Gastrocnemius medialis (tissue), 4 donors: Measurements from ENCODE around the gene KCTD14. TPM values are rescaled to one million over a fixed set of nuclear protein-coding genes. Genes with fewer than 3 reads are reported as not detected.

Experiments used
- ATAC-seq, 2 donors: fragments of 150-250 bp; one replicate each; pipeline ENCODE4 v1.9.1; 2016
- DNase-seq, 2 donors: peaks; one replicate each; pipeline ENCODE4 v3.0.0-alpha.2; 2019
- H3K27ac ChIP-seq, 4 donors: fragments of 200-600 bp; sonication (generic); 1 replicate in 1 of 4; 2 replicates in 3 of 4; pipeline ENCODE4 v1.5.1; 2016 to 2018; ENCODE audit warnings: mild to moderate bottlenecking in 2 of 4, moderate library complexity in 1 of 4
- H3K27me3 ChIP-seq, 3 donors: fragments of 200-600 bp; sonication (generic) in 2 of 3; 1 replicate in 1 of 3; 2 replicates in 2 of 3; pipeline versions ENCODE4 v1.5.1 to v1.6.0; 2016 to 2019; ENCODE audit warnings: mild to moderate bottlenecking in 1 of 3, moderate library complexity in 1 of 3
- H3K36me3 ChIP-seq, 2 donors: fragments of 200-600 bp; sonication (generic) in 1 of 2; one replicate each; pipeline ENCODE4 v1.5.1; 2017 to 2018
- H3K4me1 ChIP-seq, 2 donors: fragments of 200-600 bp; sonication (generic) in 1 of 2; one replicate each; pipeline ENCODE4 v1.5.1; 2016 to 2017; ENCODE audit warnings: mild to moderate bottlenecking in 2 of 2
- H3K4me3 ChIP-seq, 4 donors: fragments of 200-600 bp; sonication (generic) in 3 of 4; 1 replicate in 1 of 4; 2 replicates in 3 of 4; pipeline ENCODE4 v1.5.1; 2016 to 2019; ENCODE audit warnings: mild to moderate bottlenecking in 2 of 4
- H3K9me3 ChIP-seq, 3 donors: fragments of 200-600 bp; sonication (generic) in 2 of 3; 1 replicate in 1 of 3; 2 replicates in 2 of 3; pipeline ENCODE4 v1.5.1; 2016 to 2019
- POLR2A ChIP-seq, 2 donors: fragments of 450-650 bp; IDR thresholded peaks; one replicate each; pipeline ENCODE4 v1.6.1; 2017; ENCODE audit warnings: antibody characterized with exemption in 2 of 2, mild to moderate bottlenecking in 2 of 2, moderate library complexity in 2 of 2
- in situ Hi-C, 4 donors: fragments of 200-750 bp; cut with MboI; loops; one replicate each; pipeline versions ENCODE4 v1.15.0 to v1.8.0; 2017; ENCODE audit warnings: low sequenced_read_pairs in 4 of 4
- intact Hi-C: fragments of 100-400 bp; cut with DNase I; formaldehyde crosslinking; loops from one replicate; pipeline ENCODE4 v1.15.1; 2023; ENCODE audit warnings: low total_unique reads
- total RNA-seq, 4 donors: library from RNA; depleted of rRNA; stranded (reverse); fragments of >200 nt; gene quantifications; one replicate each; pipeline versions ENCODE4 v1.1.0 to v1.2.3, GENCODE V29; 2016
- TF ChIP-seq, protein P1 (sequence below), 5 experiments: fragments of 450-650 bp in 3 of 5; fragments of 200-600 bp in 2 of 5; sonication (generic) in 2 of 5; IDR thresholded peaks in 4 of 5; conservative IDR thresholded peaks in 1 of 5; 1 replicate in 4 of 5; 2 replicates in 1 of 5; pipeline ENCODE4 v1.5.1; 2016 to 2019; ENCODE audit warnings: antibody characterized with exemption in 5 of 5, mild to moderate bottlenecking in 3 of 5, moderate library complexity in 3 of 5

Gene KCTD14
- total RNA-seq, 4 donors from 2014 or later: 0.25 to 0.38 TPM; not detected in 2

DNA sequence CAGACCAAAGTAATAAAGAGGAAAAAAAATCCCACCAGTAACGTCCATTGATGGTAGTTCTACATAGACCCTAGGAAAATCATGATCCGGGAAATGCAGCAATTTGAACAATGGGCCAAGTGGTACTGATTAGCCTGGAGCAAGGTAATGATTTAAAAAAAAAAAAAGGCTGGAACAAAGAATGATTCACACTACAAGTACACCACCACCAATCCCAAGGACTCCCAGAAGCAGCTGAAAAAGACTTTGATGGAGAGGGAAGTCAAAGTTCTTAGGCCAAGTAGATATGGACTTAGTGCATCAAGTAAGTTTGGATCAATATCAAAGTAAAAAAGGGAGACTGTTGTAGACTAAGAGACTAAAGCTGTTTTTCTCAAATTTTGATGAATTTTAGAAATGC is 11.8 kb downstream of the KCTD14 start:
- intact Hi-C loops (no loop called here), in situ Hi-C loops (no loop called here)
- H3K27me3 ChIP-seq: no peaks in the 10 kb centered on the region
- DNase-seq (no peak), ATAC-seq (no peak)
- H3K9me3 ChIP-seq: no peaks in the 10 kb centered on the region
- H3K4me1 ChIP-seq: no peaks in the 10 kb centered on the region
- H3K36me3 ChIP-seq: no peaks in the 10 kb centered on the region
- H3K27ac ChIP-seq: no peak overlapping the region
- H3K4me3 ChIP-seq: no peak overlapping the region
- TF ChIP-seq, protein P1, sequence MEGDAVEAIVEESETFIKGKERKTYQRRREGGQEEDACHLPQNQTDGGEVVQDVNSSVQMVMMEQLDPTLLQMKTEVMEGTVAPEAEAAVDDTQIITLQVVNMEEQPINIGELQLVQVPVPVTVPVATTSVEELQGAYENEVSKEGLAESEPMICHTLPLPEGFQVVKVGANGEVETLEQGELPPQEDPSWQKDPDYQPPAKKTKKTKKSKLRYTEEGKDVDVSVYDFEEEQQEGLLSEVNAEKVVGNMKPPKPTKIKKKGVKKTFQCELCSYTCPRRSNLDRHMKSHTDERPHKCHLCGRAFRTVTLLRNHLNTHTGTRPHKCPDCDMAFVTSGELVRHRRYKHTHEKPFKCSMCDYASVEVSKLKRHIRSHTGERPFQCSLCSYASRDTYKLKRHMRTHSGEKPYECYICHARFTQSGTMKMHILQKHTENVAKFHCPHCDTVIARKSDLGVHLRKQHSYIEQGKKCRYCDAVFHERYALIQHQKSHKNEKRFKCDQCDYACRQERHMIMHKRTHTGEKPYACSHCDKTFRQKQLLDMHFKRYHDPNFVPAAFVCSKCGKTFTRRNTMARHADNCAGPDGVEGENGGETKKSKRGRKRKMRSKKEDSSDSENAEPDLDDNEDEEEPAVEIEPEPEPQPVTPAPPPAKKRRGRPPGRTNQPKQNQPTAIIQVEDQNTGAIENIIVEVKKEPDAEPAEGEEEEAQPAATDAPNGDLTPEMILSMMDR (IDR thresholded peaks at IDR 0.05 in 4 of 5, conservative IDR thresholded peaks at IDR 0.05 in 1 of 5): no peak
- TF ChIP-seq POLR2A (IDR thresholded peaks at IDR 0.05): no peak

DNA sequence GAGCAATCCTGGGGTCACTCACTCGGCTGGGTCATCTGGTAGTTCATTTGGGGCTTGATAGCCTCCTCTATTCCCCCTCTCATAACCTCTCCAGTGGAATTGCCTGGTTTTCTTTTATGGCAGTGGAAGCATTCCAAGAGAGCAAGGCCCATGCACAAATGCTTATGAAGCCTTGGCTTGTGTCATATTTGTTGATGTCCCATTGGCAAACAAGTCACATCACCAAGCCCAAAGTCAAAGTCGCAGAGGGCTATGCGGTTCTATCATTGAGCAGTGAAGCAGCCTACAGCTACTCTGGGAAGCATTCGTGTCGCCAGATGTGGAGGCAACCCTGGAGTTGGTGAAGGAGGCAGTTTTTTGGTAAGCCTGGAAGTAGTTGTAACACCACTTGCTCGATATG is 12.3 kb downstream of the KCTD14 start:
- Histone ChIP-seq H3K4me3 (no peak overlapping the region), H3K4me1 (no peaks in the 10 kb centered on the region), H3K36me3 (no peaks in the 10 kb centered on the region), H3K27ac (no peak overlapping the region), H3K27me3 (no peaks in the 10 kb centered on the region), H3K9me3 (no peaks in the 10 kb centered on the region)
- intact Hi-C loops (no loop called here), in situ Hi-C loops (no loop called here)
- TF ChIP-seq, protein P1 (IDR thresholded peaks at IDR 0.05 in 4 of 5, conservative IDR thresholded peaks at IDR 0.05 in 1 of 5): no peak
- TF ChIP-seq POLR2A (IDR thresholded peaks at IDR 0.05): no peak
- ATAC-seq (no peak), DNase-seq (no peak)

DNA sequence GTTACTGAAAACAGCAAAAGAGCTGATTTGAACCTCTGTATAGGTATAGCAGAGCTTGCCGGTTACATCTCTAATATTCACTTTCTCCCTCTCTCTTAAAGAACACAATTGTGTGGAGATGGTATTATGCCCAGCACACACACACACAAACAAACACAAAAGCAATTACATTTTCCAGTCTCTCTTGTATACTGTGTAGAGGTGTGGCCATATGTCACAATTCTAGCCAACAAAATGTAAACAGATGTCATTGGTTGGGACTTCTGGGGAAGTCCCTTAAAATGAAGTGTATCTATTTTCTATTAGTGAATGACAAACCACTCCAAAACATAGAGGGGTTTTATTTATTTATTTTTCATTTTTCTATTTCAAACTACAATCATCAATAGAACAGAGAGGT is 12.8 kb downstream of the KCTD14 start:
- no peaks in the 10 kb centered on the region for H3K4me1 ChIP-seq
- TF ChIP-seq, protein P1 (IDR thresholded peaks at IDR 0.05 in 4 of 5, conservative IDR thresholded peaks at IDR 0.05 in 1 of 5): no peak
- no peak for TF ChIP-seq POLR2A (IDR thresholded peaks at IDR 0.05)
- ATAC-seq: no peak
- no peak overlapping the region for H3K4me3 ChIP-seq
- H3K27ac ChIP-seq: no peak overlapping the region
- H3K9me3 ChIP-seq: no peaks in the 10 kb centered on the region
- H3K27me3 ChIP-seq: no peaks in the 10 kb centered on the region
- no peaks in the 10 kb centered on the region for H3K36me3 ChIP-seq
- intact Hi-C loops: no loop called here
- in situ Hi-C loops: no loop called here
- DNase-seq: no peak

DNA sequence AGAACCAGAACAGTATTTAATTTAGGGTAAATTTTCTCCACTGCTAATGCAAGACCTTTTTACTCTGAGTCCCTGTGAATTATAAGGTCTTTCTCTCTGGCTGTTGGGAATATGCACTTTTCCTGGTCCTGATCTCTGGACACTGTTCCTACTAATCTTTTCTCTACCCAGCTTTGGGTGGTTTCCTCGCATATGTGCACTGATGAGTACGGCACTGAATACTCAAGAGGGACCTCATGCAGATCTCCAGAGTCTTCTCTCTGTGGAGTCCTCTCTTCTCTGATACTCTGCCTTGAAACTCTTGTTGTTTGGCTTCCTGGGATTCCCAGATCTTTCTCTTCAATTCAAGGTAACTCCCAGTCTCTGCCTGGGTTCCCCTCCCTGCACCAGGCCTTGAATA is 14.0 kb downstream of the KCTD14 start:
- DNase-seq: no peak
- in situ Hi-C loops: no loop called here
- no peak for TF ChIP-seq POLR2A (IDR thresholded peaks at IDR 0.05)
- TF ChIP-seq, protein P1 (IDR thresholded peaks at IDR 0.05 in 4 of 5, conservative IDR thresholded peaks at IDR 0.05 in 1 of 5): no peak

DNA sequence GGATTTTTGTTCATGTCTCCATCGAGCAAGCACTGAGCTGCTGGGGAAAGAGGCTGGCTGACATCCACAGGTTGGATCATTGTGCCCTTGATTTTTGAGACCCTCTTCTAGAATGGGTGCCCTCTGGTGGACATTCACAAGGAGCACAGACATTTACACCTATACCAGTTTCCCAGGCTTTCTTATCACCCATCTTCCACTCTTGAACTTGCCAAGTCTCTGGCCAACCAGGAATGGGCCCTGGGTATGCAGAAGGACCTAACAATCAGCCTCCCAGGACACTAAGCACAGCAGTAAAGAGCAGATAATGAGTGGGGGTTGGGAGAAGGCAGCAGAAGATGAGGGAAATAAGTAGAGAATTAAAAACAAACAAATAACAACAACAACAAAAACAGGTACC is 22.9 kb downstream of the KCTD14 start:
- no peak for TF ChIP-seq POLR2A (IDR thresholded peaks at IDR 0.05)
- TF ChIP-seq, protein P1 (IDR thresholded peaks at IDR 0.05 in 4 of 5, conservative IDR thresholded peaks at IDR 0.05 in 1 of 5): peak in 3 of 5 experiments; percentile 28 to 54 (median 40)
- in situ Hi-C loops: no loop called here
- no peak for DNase-seq

More for the DNA sequence above, 14.0 kb downstream of the KCTD14 start:
- intact Hi-C loops: no loop called here
- no peak overlapping the region for H3K27ac ChIP-seq
- H3K4me3 ChIP-seq: no peak overlapping the region
- H3K36me3 ChIP-seq: no peaks in the 10 kb centered on the region
- no peaks in the 10 kb centered on the region for H3K9me3 ChIP-seq
- no peak for ATAC-seq
- H3K27me3 ChIP-seq: no peaks in the 10 kb centered on the region
- no peaks in the 10 kb centered on the region for H3K4me1 ChIP-seq

More for the DNA sequence above, 22.9 kb downstream of the KCTD14 start:
- Histone ChIP-seq H3K4me1 (peaks cover 2 to 4% of the 10 kb centered on the region in 2 donors), H3K9me3 (no peaks in the 10 kb centered on the region), H3K27ac (no peak overlapping the region), H3K36me3 (no peaks in the 10 kb centered on the region), H3K27me3 (no peaks in the 10 kb centered on the region), H3K4me3 (no peak overlapping the region)
- ATAC-seq: no peak
- intact Hi-C loops: no loop called here
